K562 (cell line): ENCODE results near the gene DGCR2. TPM values are rescaled to one million over a fixed set of nuclear protein-coding genes. Genes with fewer than 3 reads are reported as not detected.

ENCODE experiments used
- ESRRB ChIP-seq: fragments of 250-450 bp; sonication (Bioruptor Pico); IDR thresholded peaks from 2 replicates; pipeline ENCODE4 v1.5.0; 2020; ENCODE audit warnings: mild to moderate bottlenecking, moderate library complexity, borderline replicate concordance
- FIP1L1 ChIP-seq: fragments of 200-400 bp; formaldehyde crosslinking; IDR thresholded peaks from 2 replicates; pipeline ENCODE4 v1.6.1; 2018; ENCODE audit warnings: mild to moderate bottlenecking, low read depth, low read length; ENCODE audit not compliant: poor library complexity, severe bottlenecking
- IRF2 ChIP-seq: sonication (generic); formaldehyde crosslinking; IDR thresholded peaks from 2 replicates; pipeline ENCODE4 v1.8.1; 2022; ENCODE audit warnings: mild to moderate bottlenecking, missing genetic modification reagents
- KLF1 ChIP-seq: fragments of 450-650 bp; IDR thresholded peaks from 2 replicates; pipeline ENCODE4 v1.6.1; 2016; ENCODE audit warnings: missing genetic modification characterization, missing compliant biosample characterization
- MAFK ChIP-seq: IDR thresholded peaks from 2 replicates; pipeline ENCODE4 v1.6.1; 2011; ENCODE audit warnings: low read length, improper control_type of control experiment
- SETDB1 ChIP-seq: IDR thresholded peaks from one replicate; pipeline ENCODE4 v1.6.1; 2012; ENCODE audit warnings: low read length, control low read depth, inconsistent platforms
- SMC3 ChIP-seq: conservative IDR thresholded peaks from 2 replicates; pipeline ENCODE4 v1.6.1; 2011; ENCODE audit warnings: low read depth, low read length, improper control_type of control experiment; ENCODE audit not compliant: insufficient read depth
- SREBF2 ChIP-seq: sonication (generic); formaldehyde crosslinking; IDR thresholded peaks from 2 replicates; pipeline ENCODE4 v1.4.0; 2020; ENCODE audit warnings: mild to moderate bottlenecking, missing genetic modification reagents
- U2AF2 ChIP-seq: fragments of 200-400 bp; formaldehyde crosslinking; optimal IDR thresholded peaks from 2 replicates; pipeline ENCODE3; 2017; ENCODE audit warnings: low read depth, mild to moderate bottlenecking, low read length
- ZFPM2 ChIP-seq: fragments of 250-450 bp; sonication (Bioruptor Pico); IDR thresholded peaks from 2 replicates; pipeline ENCODE4 v1.5.1; 2022; ENCODE audit warnings: mild to moderate bottlenecking
- polyA plus RNA-seq, 8 experiments: library from polyadenylated mRNA; depleted of rRNA in 4 of 8; stranded (reverse) in 5 of 8; unstranded in 3 of 8; fragments of >200 nt; fragmentation: Nextera tagmentation in 2 of 8; fragmentation: Illumina TruSeq in 1 of 8; extraction: Ambion mirVana in 2 of 8; extraction: Trizol in 1 of 8; gene quantifications; 2 replicates each; pipeline versions ENCODE4 v1.2.1 to v1.2.3, GENCODE V29; 2011 to 2014; ENCODE audit warnings: inconsistent platforms in 1 of 8, missing spikeins in 1 of 8
- total RNA-seq, 7 experiments: library from RNA; depleted of rRNA in 6 of 7; stranded (reverse); fragments of >200 nt in 6 of 7; fragmentation: Illumina TruSeq in 2 of 7; extraction: Trizol in 2 of 7; gene quantifications; 2 replicates each; pipeline versions ENCODE4 v1.2.1 to v1.2.3, GENCODE V29; 2011 to 2021; ENCODE audit warnings: low replicate concordance in 1 of 7
- TF ChIP-seq, protein P1 (sequence below): fragments of 450-650 bp; conservative IDR thresholded peaks from 2 replicates; pipeline ENCODE4 v1.6.1; 2016; ENCODE audit warnings: missing genetic modification characterization, low read depth, mild to moderate bottlenecking, control low read depth, missing compliant biosample characterization

Gene DGCR2
- total and polyA plus RNA-seq, 9 of the 15 experiments (the other 6 are each of a cell fraction or from before 2014, with no cell fraction given) = 0.69 to 101 (median 56.4) TPM

DNA sequence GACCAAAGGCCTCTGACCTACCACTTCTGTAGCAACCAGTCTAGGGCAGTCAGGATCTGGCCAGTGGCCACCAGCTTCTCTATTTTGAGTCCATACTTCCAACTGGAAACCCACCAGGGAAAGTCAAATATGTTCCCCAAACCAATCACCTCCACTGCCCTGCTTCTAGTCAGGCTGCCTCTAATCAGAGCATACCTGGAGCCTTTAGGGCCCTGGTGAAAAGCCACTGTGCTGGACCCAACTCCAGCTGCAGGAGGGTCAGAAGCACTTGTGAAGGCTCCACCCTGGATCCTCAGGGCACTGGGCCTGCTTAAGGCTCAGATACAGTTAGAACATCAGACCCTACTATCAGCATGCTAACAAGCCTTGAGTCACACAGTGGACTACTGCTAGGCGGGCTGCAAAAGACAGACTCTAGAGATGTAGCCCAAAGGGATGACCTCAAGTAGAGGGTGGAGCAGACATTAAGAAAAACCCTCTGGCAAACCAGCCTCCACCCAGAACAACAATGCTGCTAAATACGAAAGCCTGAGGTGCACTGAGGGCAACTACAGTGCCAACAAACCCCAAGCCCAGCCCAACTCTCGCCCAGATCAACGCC, 69.2 kb downstream of the DGCR2 start (continued):
- no peak for TF ChIP-seq U2AF2
- TF ChIP-seq SMC3 = no peak
- TF ChIP-seq, protein P1, sequence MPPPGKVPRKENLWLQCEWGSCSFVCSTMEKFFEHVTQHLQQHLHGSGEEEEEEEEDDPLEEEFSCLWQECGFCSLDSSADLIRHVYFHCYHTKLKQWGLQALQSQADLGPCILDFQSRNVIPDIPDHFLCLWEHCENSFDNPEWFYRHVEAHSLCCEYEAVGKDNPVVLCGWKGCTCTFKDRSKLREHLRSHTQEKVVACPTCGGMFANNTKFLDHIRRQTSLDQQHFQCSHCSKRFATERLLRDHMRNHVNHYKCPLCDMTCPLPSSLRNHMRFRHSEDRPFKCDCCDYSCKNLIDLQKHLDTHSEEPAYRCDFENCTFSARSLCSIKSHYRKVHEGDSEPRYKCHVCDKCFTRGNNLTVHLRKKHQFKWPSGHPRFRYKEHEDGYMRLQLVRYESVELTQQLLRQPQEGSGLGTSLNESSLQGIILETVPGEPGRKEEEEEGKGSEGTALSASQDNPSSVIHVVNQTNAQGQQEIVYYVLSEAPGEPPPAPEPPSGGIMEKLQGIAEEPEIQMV (tag) = no peak
- no peak for TF ChIP-seq KLF1 (tag)
- no peak for TF ChIP-seq ZFPM2
- TF ChIP-seq FIP1L1 = no peak
- peak; percentile 7 for TF ChIP-seq SETDB1
- TF ChIP-seq MAFK = 0 out of 2 replicates have a peak, but pooled peaks have one; percentile 11
- TF ChIP-seq SREBF2 = no peak
- no peak for TF ChIP-seq ESRRB (CRISPR knock-in tag)
- peak; percentile 36; the same call in 1 of the 2 replicates for TF ChIP-seq IRF2 (CRISPR knock-in tag)
